ENCODE results near the gene COX4I2.
"Not testable (repeated sequence)": the region's sequence is repeated elsewhere in the genome, so short reads cannot be mapped to it uniquely, and the experiment has no call there.

The COX4I2 gene

GRCh38 chr20:31607640-31608250 lies 30.0 kb upstream of the COX4I2 start:
- no peak for DNase-seq (ENCODE audit: low read depth in 2 of 2)

GRCh38 chr20:31608251-31608945 lies 29.3 kb upstream of the COX4I2 start:
- DNase-seq (ENCODE audit: low read depth in 2 of 2) = no peak

- DNase-seq (ENCODE audit: low read depth in 2 of 2) = not testable (repeated sequence)
Observed at GRCh38 chr20:31612271-31612640, 25.5 kb upstream of the COX4I2 start.

- no peak for DNase-seq (ENCODE audit: low read depth in 2 of 2)
Observed at GRCh38 chr20:31615416-31615815, 22.3 kb upstream of the COX4I2 start.

GRCh38 chr20:31617432-31618104 lies 20.1 kb upstream of the COX4I2 start:
- DNase-seq (ENCODE audit: low read depth in 2 of 2) = no peak

GRCh38 chr20:31620246-31620645 lies 17.5 kb upstream of the COX4I2 start:
- DNase-seq (ENCODE audit: low read depth in 2 of 2) = no peak

GRCh38 chr20:31623123-31623505 lies 14.6 kb upstream of the COX4I2 start:
- DNase-seq (ENCODE audit: low read depth in 2 of 2) = not testable (repeated sequence)

GRCh38 chr20:31626534-31626933 lies 11.2 kb upstream of the COX4I2 start:
- DNase-seq (ENCODE audit: low read depth in 2 of 2) = not testable (repeated sequence)

GRCh38 chr20:31628057-31628456 lies 9.7 kb upstream of the COX4I2 start:
- not testable (repeated sequence) for DNase-seq (ENCODE audit: low read depth in 2 of 2)

GRCh38 chr20:31630187-31630790 lies 7.4 kb upstream of the COX4I2 start:
- no peak for DNase-seq (ENCODE audit: low read depth in 2 of 2)

- no peak for DNase-seq (ENCODE audit: low read depth in 2 of 2)
Observed at GRCh38 chr20:31632548-31633338, 5.0 kb upstream of the COX4I2 start.

- no peak for DNase-seq (ENCODE audit: low read depth in 2 of 2)
Observed at GRCh38 chr20:31633339-31633914, 4.3 kb upstream of the COX4I2 start.

GRCh38 chr20:31638317-31638716 lies 605 bp downstream of the COX4I2 start:
- no peak for DNase-seq (ENCODE audit: low read depth in 2 of 2)

GRCh38 chr20:31638816-31639215 lies 1.1 kb downstream of the COX4I2 start:
- no peak for DNase-seq (ENCODE audit: low read depth in 2 of 2)

GRCh38 chr20:31640259-31640658 lies 2.5 kb downstream of the COX4I2 start:
- DNase-seq (ENCODE audit: low read depth in 2 of 2) = no peak

- no peak for DNase-seq (ENCODE audit: low read depth in 2 of 2)
Observed at GRCh38 chr20:31641391-31641790, 3.7 kb downstream of the COX4I2 start.

- DNase-seq (ENCODE audit: low read depth in 2 of 2) = no peak
Observed at GRCh38 chr20:31642837-31643236, 5.1 kb downstream of the COX4I2 start.

- no peak for DNase-seq (ENCODE audit: low read depth in 2 of 2)
Observed at GRCh38 chr20:31643522-31643921, 5.8 kb downstream of the COX4I2 start.

GRCh38 chr20:31644701-31645100 lies 7.0 kb downstream of the COX4I2 start:
- no peak for DNase-seq (ENCODE audit: low read depth in 2 of 2)

GRCh38 chr20:31648104-31648503 lies 10.4 kb downstream of the COX4I2 start:
- DNase-seq (ENCODE audit: low read depth in 2 of 2) = not testable (repeated sequence)

GRCh38 chr20:31652917-31653396 lies 15.2 kb downstream of the COX4I2 start:
- no peak for DNase-seq (ENCODE audit: low read depth in 2 of 2)
